Umbilical cord (tissue), 2 donors: ENCODE data around the gene TAF12. TPM values are rescaled to one million over a fixed set of nuclear protein-coding genes. Genes with fewer than 3 reads are reported as not detected.
"Not testable (repeated sequence)": the region's sequence is repeated elsewhere in the genome, so short reads cannot be mapped to it uniquely, and the experiment has no call there.

Source experiments
- DNase-seq: peaks from one replicate; pipeline ENCODE4 v3.0.0-alpha.2; 2015; ENCODE audit warnings: low spot score
- total RNA-seq: library from RNA; depleted of rRNA; stranded (reverse); fragments of >200 nt; gene quantifications from one replicate; pipeline ENCODE4 v1.2.3, GENCODE V29; 2014; ENCODE audit warnings: low replicate concordance; ENCODE audit not compliant: insufficient read depth

TAF12 gene
- total RNA-seq, 1 donor from 2014 or later = 39.2 TPM

- no peak for DNase-seq
These were observed 60.6 kb downstream of the TAF12 start for GRCh38 chr1:28582248-28582615.

GRCh38 chr1:28581531-28582247, 61.2 kb downstream of the TAF12 start:
- peak; percentile 97 for DNase-seq

GRCh38 chr1:28580722-28581530, 61.9 kb downstream of the TAF12 start:
- DNase-seq = no peak

- DNase-seq = no peak
These were observed 63.5 kb downstream of the TAF12 start for GRCh38 chr1:28579401-28579800.

GRCh38 chr1:28578696-28579218, 64.1 kb downstream of the TAF12 start:
- DNase-seq = no peak

- DNase-seq = no peak
These were observed 64.9 kb downstream of the TAF12 start for GRCh38 chr1:28577738-28578536.

GRCh38 chr1:28577052-28577678, 65.7 kb downstream of the TAF12 start:
- DNase-seq = no peak

GRCh38 chr1:28573564-28573963, 69.3 kb downstream of the TAF12 start:
- no peak for DNase-seq

GRCh38 chr1:28572891-28573290, 70.0 kb downstream of the TAF12 start:
- not testable (repeated sequence) for DNase-seq

GRCh38 chr1:28571911-28572310, 71.0 kb downstream of the TAF12 start:
- no peak for DNase-seq

GRCh38 chr1:28566931-28567330, 75.9 kb downstream of the TAF12 start:
- no peak for DNase-seq

GRCh38 chr1:28565726-28566125, 77.1 kb downstream of the TAF12 start:
- no peak for DNase-seq

- no peak for DNase-seq
These were observed 77.8 kb downstream of the TAF12 start for GRCh38 chr1:28565040-28565439.

GRCh38 chr1:28564310-28564709, 78.6 kb downstream of the TAF12 start:
- no peak for DNase-seq

GRCh38 chr1:28560886-28561285, 82.0 kb downstream of the TAF12 start:
- no peak for DNase-seq

Other genes with a start within 250 kb of the TAF12 start
- 16.1 TPM for gene RCC1, start 137.0 kb downstream of the TAF12 start, total RNA-seq
- gene TRNAU1AP, start 90.0 kb downstream of the TAF12 start, total RNA-seq = 26.2 TPM
- gene RAB42, start 50.8 kb downstream of the TAF12 start, total RNA-seq = 7.0 TPM
- gene RNU11, start 5.5 kb upstream of the TAF12 start, total RNA-seq = not detected
- gene GMEB1, start 25.7 kb upstream of the TAF12 start, total RNA-seq = 3.4 TPM
- 36.4 TPM for gene YTHDF2, start 93.9 kb upstream of the TAF12 start, total RNA-seq
- gene OPRD1, start 169.1 kb upstream of the TAF12 start, total RNA-seq = 0.72 TPM